ENCODE results near the gene TMEM106B.

The TMEM106B gene

GRCh38 chr7:12231097-12231496 lies 20.0 kb downstream of the TMEM106B start:
- no peak for TF ChIP-seq MYC (IDR thresholded peaks at IDR 0.05; ENCODE audit: low read depth, low read length)
- TF ChIP-seq MAX (IDR thresholded peaks at IDR 0.05; ENCODE audit: low read depth, low read length) = no peak
- no peak for TF ChIP-seq CTCF (IDR thresholded peaks at IDR 0.05; ENCODE audit: low read depth, low read length)
- no peak for TF ChIP-seq POLR2A (IDR thresholded peaks at IDR 0.05; ENCODE audit: extremely low read depth, insufficient read length)
- no peak for DNase-seq (ENCODE audit: low read depth)
- H3K4me3 ChIP-seq (ENCODE audit: low read depth, low read length) = no peak overlapping the region

GRCh38 chr7:12233175-12233574 lies 22.1 kb downstream of the TMEM106B start:
- TF ChIP-seq POLR2A (IDR thresholded peaks at IDR 0.05; ENCODE audit: extremely low read depth, insufficient read length) = no peak
- no peak overlapping the region for H3K4me3 ChIP-seq (ENCODE audit: low read depth, low read length)
- no peak for DNase-seq (ENCODE audit: low read depth)

- TF ChIP-seq CTCF (IDR thresholded peaks at IDR 0.05; ENCODE audit: low read depth, low read length) (no peak), MYC (IDR thresholded peaks at IDR 0.05; ENCODE audit: low read depth, low read length) (no peak), POLR2A (IDR thresholded peaks at IDR 0.05; ENCODE audit: extremely low read depth, insufficient read length) (no peak), MAX (IDR thresholded peaks at IDR 0.05; ENCODE audit: low read depth, low read length) (no peak)
- DNase-seq (ENCODE audit: low read depth) = no peak
- no peak overlapping the region for H3K4me3 ChIP-seq (ENCODE audit: low read depth, low read length)
These were observed 23.3 kb downstream of the TMEM106B start for GRCh38 chr7:12234334-12234865.

- no peak for DNase-seq (ENCODE audit: low read depth)
- no peak overlapping the region for H3K4me3 ChIP-seq (ENCODE audit: low read depth, low read length)
- no peak for TF ChIP-seq CTCF (IDR thresholded peaks at IDR 0.05; ENCODE audit: low read depth, low read length)
- no peak for TF ChIP-seq MAX (IDR thresholded peaks at IDR 0.05; ENCODE audit: low read depth, low read length)
- no peak for TF ChIP-seq MYC (IDR thresholded peaks at IDR 0.05; ENCODE audit: low read depth, low read length)
- TF ChIP-seq POLR2A (IDR thresholded peaks at IDR 0.05; ENCODE audit: extremely low read depth, insufficient read length) = no peak
These were observed 24.9 kb downstream of the TMEM106B start for GRCh38 chr7:12235970-12236369.

- no peak overlapping the region for H3K4me3 ChIP-seq (ENCODE audit: low read depth, low read length)
- DNase-seq (ENCODE audit: low read depth) = no peak
- TF ChIP-seq MAX (IDR thresholded peaks at IDR 0.05; ENCODE audit: low read depth, low read length) (no peak), MYC (IDR thresholded peaks at IDR 0.05; ENCODE audit: low read depth, low read length) (no peak), CTCF (IDR thresholded peaks at IDR 0.05; ENCODE audit: low read depth, low read length) (no peak), POLR2A (IDR thresholded peaks at IDR 0.05; ENCODE audit: extremely low read depth, insufficient read length) (no peak)
These were observed 25.9 kb downstream of the TMEM106B start for GRCh38 chr7:12237007-12237406.

GRCh38 chr7:12239806-12240205 lies 28.7 kb downstream of the TMEM106B start:
- no peak overlapping the region for H3K4me3 ChIP-seq (ENCODE audit: low read depth, low read length)
- peak; percentile 44 for DNase-seq (ENCODE audit: low read depth)
- TF ChIP-seq MYC (IDR thresholded peaks at IDR 0.05; ENCODE audit: low read depth, low read length) (no peak), MAX (IDR thresholded peaks at IDR 0.05; ENCODE audit: low read depth, low read length) (no peak), POLR2A (IDR thresholded peaks at IDR 0.05; ENCODE audit: extremely low read depth, insufficient read length) (no peak), CTCF (IDR thresholded peaks at IDR 0.05; ENCODE audit: low read depth, low read length) (no peak)
